HCT116 (cell line): ENCODE measurements around the gene DNAJC9. TPM values are rescaled to one million over a fixed set of nuclear protein-coding genes. Genes with fewer than 3 reads are reported as not detected.

ENCODE experiments used
- ATAC-seq: fragments of 200-7000 bp; cut with Tn5 transposase; 2 replicates; pipeline ENCODE4 v1.9.1; 2020; ENCODE audit warnings: mild to moderate bottlenecking, moderate library complexity
- BruUV-seq: library from RNA; stranded (reverse); fragments of 400-500 nt; replicated peaks from 2 replicates; lab custom pipeline; 2021; lab: Mats Ljungman, UMichigan
- CTCF ChIA-PET: fragments of 300-600 bp; sonication (Branson Sonifier 250); formaldehyde crosslinking; loops from one replicate; lab custom pipeline; 2021; ENCODE audit warnings: antibody characterized with exemption; lab: Charles Lee
- POLR2A ChIA-PET: fragments of 300-600, 350-600 bp; sonication (Branson Sonifier 250); formaldehyde crosslinking; loops from one replicate; lab custom pipeline; 2021; ENCODE audit warnings: antibody characterized with exemption; lab: Charles Lee
- RAD21 ChIA-PET, 2 experiments: fragments of 300-600 bp; sonication (Branson Sonifier 250); formaldehyde crosslinking; loops; one replicate each; lab custom pipeline; 2023; ENCODE audit warnings: low total read pairs in 2 of 2; ENCODE audit not compliant: uncharacterized antibody in 2 of 2, unreplicated experiment in 2 of 2, low non-redundant PET in 1 of 2; lab: Charles Lee
- DNase-seq: peaks from one replicate; pipeline ENCODE4 v3.0.0-alpha.2; 2010; ENCODE audit warnings: low read depth, low spot score
- H2AFZ ChIP-seq: fragments of 200-600 bp; shearing (Covaris generic), sonication (generic); 2 replicates; pipeline ENCODE4 v1.6.1; 2017; ENCODE audit warnings: low read depth, mixed run types, mixed read lengths, antibody characterized with exemption, low read length; ENCODE audit not compliant: poor library complexity, severe bottlenecking
- H3K27ac ChIP-seq: 2 replicates; pipeline ENCODE4 v1.5.1; 2012; ENCODE audit warnings: low read depth, low read length
- H3K27me3 ChIP-seq: fragments of 200-600 bp; sonication (generic); 2 replicates; pipeline ENCODE4 v1.6.1; 2016; ENCODE audit warnings: mixed run types, low read length, mixed read lengths; ENCODE audit not compliant: insufficient read depth
- H3K36me3 ChIP-seq, 2 experiments: fragments of 200-500 bp in 1 of 2; fragments of 200-600 bp in 1 of 2; sonication (Bioruptor generic) in 1 of 2; sonication (generic) in 1 of 2; 2 replicates each; pipeline versions ENCODE4 v1.5.1 to v1.6.1; 2014 to 2016; ENCODE audit warnings: low read length in 2 of 2, inconsistent platforms in 1 of 2, mixed read lengths in 1 of 2, mixed run types in 1 of 2; ENCODE audit not compliant: insufficient read depth in 2 of 2, control insufficient read depth in 1 of 2
- H3K4me1 ChIP-seq, 2 experiments: fragments of 200-600 bp in 1 of 2; sonication (generic) in 1 of 2; 2 replicates each; pipeline versions ENCODE4 v1.5.1 to v1.6.1; 2012 to 2017; ENCODE audit warnings: low read length in 2 of 2, inconsistent platforms in 1 of 2, mild to moderate bottlenecking in 1 of 2, mixed read lengths in 1 of 2, mixed run types in 1 of 2, moderate library complexity in 1 of 2; ENCODE audit not compliant: insufficient read depth in 2 of 2, control insufficient read depth in 1 of 2
- H3K4me2 ChIP-seq: fragments of 200-600 bp; sonication (generic); 2 replicates; pipeline ENCODE4 v1.6.1; 2017; ENCODE audit warnings: mixed run types, low read length, mixed read lengths
- H3K4me3 ChIP-seq, 2 experiments: fragments of 200-600 bp in 1 of 2; sonication (generic) in 1 of 2; replicated peaks in 1 of 2; 2 replicates each; pipeline ENCODE4 v1.5.1; 2011 to 2016; ENCODE audit warnings: low read length in 2 of 2, control low read depth in 1 of 2, low read depth in 1 of 2, mild to moderate bottlenecking in 1 of 2, mixed read lengths in 1 of 2, mixed run types in 1 of 2
- H3K79me2 ChIP-seq: fragments of 200-600 bp; sonication (generic); 2 replicates; pipeline ENCODE4 v1.6.1; 2017; ENCODE audit warnings: mild to moderate bottlenecking, mixed run types, low read length, moderate library complexity, mixed read lengths; ENCODE audit not compliant: insufficient read depth
- H3K9ac ChIP-seq: fragments of 200-600 bp; sonication (generic); 2 replicates; pipeline ENCODE4 v1.6.1; 2016; ENCODE audit warnings: low read length, mixed read lengths
- H3K9me2 ChIP-seq: fragments of 200-600 bp; sonication (generic), shearing (Covaris generic); 2 replicates; pipeline ENCODE4 v1.6.1; 2017; ENCODE audit warnings: mixed run types, mild to moderate bottlenecking, moderate library complexity; ENCODE audit not compliant: insufficient read depth
- H3K9me3 ChIP-seq, 2 experiments: fragments of 200-500 bp in 1 of 2; fragments of 200-600 bp in 1 of 2; sonication (Bioruptor generic) in 1 of 2; sonication (generic) in 1 of 2; 2 replicates each; pipeline ENCODE4 v1.6.1; 2014 to 2017; ENCODE audit warnings: low read length in 2 of 2, mixed read lengths in 2 of 2, inconsistent platforms in 1 of 2, low read depth in 1 of 2, mild to moderate bottlenecking in 1 of 2, mixed run types in 1 of 2, moderate library complexity in 1 of 2; ENCODE audit not compliant: control insufficient read depth in 1 of 2, insufficient read depth in 1 of 2
- H4K20me1 ChIP-seq: fragments of 200-600 bp; sonication (generic), shearing (Covaris generic); 2 replicates; pipeline ENCODE4 v1.6.1; 2017; ENCODE audit warnings: mixed run types, mild to moderate bottlenecking, moderate library complexity; ENCODE audit not compliant: insufficient read depth
- CEBPB ChIP-seq: IDR thresholded peaks from 2 replicates; pipeline ENCODE4 v1.6.1; 2012; ENCODE audit warnings: low read depth
- EZH2 ChIP-seq: fragments of 200-600 bp; sonication (generic); IDR thresholded peaks from 2 replicates; pipeline ENCODE4 v1.6.1; 2017; ENCODE audit warnings: antibody characterized with exemption, mixed run types
- POLR2AphosphoS5 ChIP-seq: IDR thresholded peaks from 2 replicates; pipeline ENCODE4 v1.6.1; 2011; ENCODE audit warnings: mild to moderate bottlenecking, low read depth, low read length, moderate library complexity
- REST ChIP-seq: IDR thresholded peaks from 2 replicates; pipeline ENCODE4 v1.6.1; 2012; ENCODE audit warnings: low read depth
- SIN3A ChIP-seq: IDR thresholded peaks from 2 replicates; pipeline ENCODE4 v1.6.1; 2012; ENCODE audit warnings: low read depth
- intact Hi-C: fragments of 100-400 bp; cut with micrococcal nuclease; formaldehyde crosslinking; loops from 2 replicates; pipeline ENCODE4 v1.10.0; 2022
- total RNA-seq: library from RNA; stranded (reverse); gene quantifications from one replicate; pipeline ENCODE4 v1.2.1, GENCODE V29; 2021; ENCODE audit not compliant: unreplicated experiment

DNAJC9 gene
- total RNA-seq, 1 experiment from 2014 or later = 40.3 TPM

GRCh38 chr10:73225518-73225917, 21.5 kb downstream of the DNAJC9 start:
- ATAC-seq = no peak
- no peak overlapping the region for H3K4me2 ChIP-seq

More at GRCh38 chr10:73225518-73225917, 21.5 kb downstream of the DNAJC9 start:
- Histone ChIP-seq H2AFZ (no peak overlapping the region), H3K36me3 (no peaks in the 10 kb centered on the region), H3K27ac (no peak overlapping the region), H3K4me3 (no peak overlapping the region), H3K9me3 (no peaks in the 10 kb centered on the region), H3K9ac (no peak overlapping the region), H3K79me2 (no peaks in the 10 kb centered on the region), H4K20me1 (no peaks in the 10 kb centered on the region), H3K9me2 (no peaks in the 10 kb centered on the region), H3K27me3 (no peaks in the 10 kb centered on the region), H3K4me1 (no peaks in the 10 kb centered on the region)
- CTCF ChIA-PET = no interaction called here
- no TSS peak for BruUV-seq
- DNase-seq = no peak
- POLR2A ChIA-PET = interaction anchor here (1.2 kb wide), 1 partner anchor 22 kb away, joined by 3 read pairs; the partner anchor contains the start of gene DNAJC9
- intact Hi-C loops = no loop called here
- RAD21 ChIA-PET = no interaction called here
- no peak for TF ChIP-seq CEBPB
- TF ChIP-seq POLR2AphosphoS5 = no peak
- TF ChIP-seq EZH2 = no peak
- TF ChIP-seq SIN3A = no peak
- TF ChIP-seq REST = no peak
